Measurements from ENCODE around the gene SLC22A23. TPM values are rescaled to one million over a fixed set of nuclear protein-coding genes. Genes with fewer than 3 reads are reported as not detected.

SLC22A23 gene
- total RNA-seq, 4 donors from 2014 or later = 7.6 to 13.1 (median 9.5) TPM

DNA sequence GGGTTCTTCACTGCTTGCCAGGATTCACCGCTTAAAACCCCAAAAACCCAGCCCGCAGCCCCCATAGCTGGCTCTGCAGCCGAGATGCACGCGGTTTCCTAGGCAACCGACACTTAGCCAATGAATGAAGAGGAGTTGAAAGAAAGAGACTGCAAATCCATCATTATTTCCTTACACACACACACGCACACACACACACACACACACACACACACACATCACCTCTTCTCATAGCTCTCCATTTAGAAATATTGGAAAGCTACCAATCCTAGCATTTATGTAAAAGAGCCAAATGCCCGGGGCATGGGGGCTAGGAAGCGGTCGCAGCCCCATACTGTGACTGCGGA, 226.0 kb downstream of the SLC22A23 start:
- TF ChIP-seq POLR2AphosphoS5 (IDR thresholded peaks at IDR 0.05) (no peak), EP300 (IDR thresholded peaks at IDR 0.05) (no peak), POLR2A (IDR thresholded peaks at IDR 0.05; ENCODE audit: low read depth) (no peak)
- TF ChIP-seq, protein P1, sequence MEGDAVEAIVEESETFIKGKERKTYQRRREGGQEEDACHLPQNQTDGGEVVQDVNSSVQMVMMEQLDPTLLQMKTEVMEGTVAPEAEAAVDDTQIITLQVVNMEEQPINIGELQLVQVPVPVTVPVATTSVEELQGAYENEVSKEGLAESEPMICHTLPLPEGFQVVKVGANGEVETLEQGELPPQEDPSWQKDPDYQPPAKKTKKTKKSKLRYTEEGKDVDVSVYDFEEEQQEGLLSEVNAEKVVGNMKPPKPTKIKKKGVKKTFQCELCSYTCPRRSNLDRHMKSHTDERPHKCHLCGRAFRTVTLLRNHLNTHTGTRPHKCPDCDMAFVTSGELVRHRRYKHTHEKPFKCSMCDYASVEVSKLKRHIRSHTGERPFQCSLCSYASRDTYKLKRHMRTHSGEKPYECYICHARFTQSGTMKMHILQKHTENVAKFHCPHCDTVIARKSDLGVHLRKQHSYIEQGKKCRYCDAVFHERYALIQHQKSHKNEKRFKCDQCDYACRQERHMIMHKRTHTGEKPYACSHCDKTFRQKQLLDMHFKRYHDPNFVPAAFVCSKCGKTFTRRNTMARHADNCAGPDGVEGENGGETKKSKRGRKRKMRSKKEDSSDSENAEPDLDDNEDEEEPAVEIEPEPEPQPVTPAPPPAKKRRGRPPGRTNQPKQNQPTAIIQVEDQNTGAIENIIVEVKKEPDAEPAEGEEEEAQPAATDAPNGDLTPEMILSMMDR (IDR thresholded peaks at IDR 0.05) = no peak
- Histone ChIP-seq H3K4me3 (peak overlapping the region; percentile 61 to 75 (median 69)), H3K4me1 (peaks cover 41 to 63% (median 62%) of the 10 kb centered on the region in 4 donors), H3K27me3 (peaks cover 0 to 62% (median 18%) of the 10 kb centered on the region in 4 donors), H3K36me3 (no peaks in the 10 kb centered on the region), H3K9me3 (no peaks in the 10 kb centered on the region), H3K27ac (replicated peaks in 1 of 4) (peak overlapping the region; percentile 78 to 90 (median 86))
- no peak for DNase-seq (ENCODE audit: extremely low spot score)
- under 1% methylated on average over 11 of the region's 11 CpGs for WGBS
- intact Hi-C loops (cut with DNase I) = loop anchor here (5.0 kb wide), 1 partner anchor 69 kb away; no protein-coding TSS in a partner anchor

GRCh38 chr6:3230256-3230882, 226.5 kb downstream of the SLC22A23 start:
- intact Hi-C loops (cut with DNase I) = loop anchor here (5.0 kb wide), 1 partner anchor 68 kb away; no protein-coding TSS in a partner anchor

DNA sequence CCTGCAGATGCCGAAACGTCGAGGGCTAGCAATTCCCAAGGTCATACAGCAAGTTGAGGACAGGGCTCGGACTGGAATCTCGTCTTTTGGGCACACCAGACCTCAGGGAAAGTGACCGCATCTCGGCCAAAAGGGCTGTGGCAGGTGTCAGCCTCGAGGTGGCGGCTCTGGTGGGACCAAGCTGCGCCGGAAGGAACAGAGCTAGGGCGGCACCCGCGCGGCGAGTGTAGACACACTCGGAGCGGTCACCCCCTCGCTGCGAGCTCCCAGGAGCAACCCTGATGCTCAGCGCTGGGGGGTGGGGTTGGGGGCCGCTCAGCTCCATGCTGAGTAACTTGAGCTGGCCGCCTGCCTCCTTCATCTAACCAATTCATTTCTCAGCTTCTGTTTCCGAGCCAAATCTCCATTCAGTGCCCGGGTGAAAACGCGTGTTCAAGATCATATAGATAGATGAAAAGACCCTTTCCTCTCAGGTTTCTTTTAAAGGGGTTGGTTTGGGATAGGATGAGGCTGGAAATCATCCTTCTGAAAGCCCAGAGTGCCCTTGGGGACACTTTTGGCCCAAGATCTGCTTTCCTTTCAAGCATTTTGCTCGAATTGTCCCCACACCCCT, 227.2 kb downstream of the SLC22A23 start:
- no peak for TF ChIP-seq EP300 (IDR thresholded peaks at IDR 0.05)
- TF ChIP-seq POLR2AphosphoS5 (IDR thresholded peaks at IDR 0.05) = no peak
- TF ChIP-seq, protein P1 (IDR thresholded peaks at IDR 0.05) = no peak
- TF ChIP-seq POLR2A (IDR thresholded peaks at IDR 0.05; ENCODE audit: low read depth) = no peak
- intact Hi-C loops (cut with DNase I) = loop anchor here (5.0 kb wide), 1 partner anchor 67 kb away; no protein-coding TSS in a partner anchor
- no peak for DNase-seq (ENCODE audit: extremely low spot score)
- 40% methylated on average over 15 of the region's 28 CpGs for WGBS
- Histone ChIP-seq H3K36me3 (no peaks in the 10 kb centered on the region), H3K27ac (replicated peaks in 1 of 4) (peak overlapping the region in 1 of 4 donors; percentile 39), H3K9me3 (no peaks in the 10 kb centered on the region), H3K4me1 (peaks cover 41 to 63% (median 62%) of the 10 kb centered on the region in 4 donors), H3K27me3 (peaks cover 0 to 55% (median 17%) of the 10 kb centered on the region in 4 donors), H3K4me3 (peak overlapping the region; percentile 54 to 67 (median 56))

More at GRCh38 chr6:3230256-3230882, 226.5 kb downstream of the SLC22A23 start:
- Histone ChIP-seq H3K9me3 (no peaks in the 10 kb centered on the region), H3K4me1 (peaks cover 41 to 63% (median 62%) of the 10 kb centered on the region in 4 donors), H3K27me3 (peaks cover 0 to 60% (median 17%) of the 10 kb centered on the region in 4 donors), H3K27ac (replicated peaks in 1 of 4) (peak overlapping the region in 2 of 4 donors; percentile 78 to 90), H3K36me3 (no peaks in the 10 kb centered on the region), H3K4me3 (peak overlapping the region; percentile 61 to 75 (median 69))
- no peak for DNase-seq (ENCODE audit: extremely low spot score)
- 48% methylated on average over 11 of the region's 11 CpGs for WGBS
- TF ChIP-seq EP300 (IDR thresholded peaks at IDR 0.05) = no peak
- TF ChIP-seq, protein P1 (IDR thresholded peaks at IDR 0.05) = no peak
- no peak for TF ChIP-seq POLR2A (IDR thresholded peaks at IDR 0.05; ENCODE audit: low read depth)
- no peak for TF ChIP-seq POLR2AphosphoS5 (IDR thresholded peaks at IDR 0.05)

DNA sequence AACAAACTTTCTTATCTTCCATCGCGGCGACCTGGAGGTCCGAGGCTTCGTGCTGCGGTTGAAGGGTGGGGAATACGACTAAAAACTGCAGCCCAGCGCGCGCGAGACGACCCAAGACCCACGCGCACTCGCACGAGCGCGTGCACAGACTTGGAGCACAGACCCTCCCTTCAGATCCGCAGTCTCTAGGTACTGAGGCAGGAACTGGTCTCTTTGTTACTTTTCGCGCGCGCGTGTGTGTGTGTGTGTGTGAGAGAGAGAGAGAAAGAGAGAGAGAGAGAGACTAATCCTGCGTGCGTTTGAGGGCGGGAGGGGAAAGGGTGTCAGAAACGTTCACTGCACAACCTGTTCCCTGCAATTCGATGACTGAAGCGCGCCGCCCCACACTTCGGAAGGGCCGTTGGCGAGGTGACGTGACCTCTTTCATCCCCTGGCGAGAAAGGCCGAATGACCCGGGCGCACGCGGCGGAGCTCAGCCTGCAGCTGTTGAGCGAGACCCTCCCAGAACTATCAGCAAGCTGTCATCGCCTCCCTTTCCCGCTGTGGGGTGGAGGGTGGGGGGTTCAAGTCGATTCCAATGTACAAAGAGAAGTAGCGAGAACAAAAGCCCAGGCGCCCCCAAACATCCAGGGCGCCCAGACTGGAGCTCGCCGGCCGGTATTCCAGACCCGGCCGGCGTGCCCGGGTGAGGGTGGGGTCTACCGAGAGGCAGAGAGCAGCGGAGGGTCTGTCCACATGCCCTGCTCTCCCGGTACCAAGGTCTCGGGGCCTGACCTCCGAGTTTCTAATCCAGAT, 227.9 kb downstream of the SLC22A23 start:
- intact Hi-C loops (cut with DNase I) = no loop called here
- no peaks in the 10 kb centered on the region for H3K36me3 ChIP-seq
- H3K27me3 ChIP-seq = peaks cover 0 to 55% (median 17%) of the 10 kb centered on the region in 4 donors
- no peak for DNase-seq (ENCODE audit: extremely low spot score)
- peaks cover 41 to 63% (median 62%) of the 10 kb centered on the region in 4 donors for H3K4me1 ChIP-seq
- H3K27ac ChIP-seq (replicated peaks in 1 of 4) = peak overlapping the region in 1 of 4 donors; percentile 39
- no peak for TF ChIP-seq POLR2A (IDR thresholded peaks at IDR 0.05; ENCODE audit: low read depth)
- TF ChIP-seq POLR2AphosphoS5 (IDR thresholded peaks at IDR 0.05) = no peak
- TF ChIP-seq, protein P1 (IDR thresholded peaks at IDR 0.05) = no peak
- TF ChIP-seq EP300 (IDR thresholded peaks at IDR 0.05) = no peak
- no peaks in the 10 kb centered on the region for H3K9me3 ChIP-seq
- H3K4me3 ChIP-seq = peak overlapping the region; percentile 54 to 67 (median 56)
- 36% methylated on average over 34 of the region's 62 CpGs for WGBS

Measured in esophagus muscularis mucosa (tissue), 4 donors.